ENCODE data around the gene DAGLA. TPM values are rescaled to one million over a fixed set of nuclear protein-coding genes. Genes with fewer than 3 reads are reported as not detected.

DAGLA gene
- total RNA-seq, 1 experiment from 2014 or later = 4.5 TPM

DNA sequence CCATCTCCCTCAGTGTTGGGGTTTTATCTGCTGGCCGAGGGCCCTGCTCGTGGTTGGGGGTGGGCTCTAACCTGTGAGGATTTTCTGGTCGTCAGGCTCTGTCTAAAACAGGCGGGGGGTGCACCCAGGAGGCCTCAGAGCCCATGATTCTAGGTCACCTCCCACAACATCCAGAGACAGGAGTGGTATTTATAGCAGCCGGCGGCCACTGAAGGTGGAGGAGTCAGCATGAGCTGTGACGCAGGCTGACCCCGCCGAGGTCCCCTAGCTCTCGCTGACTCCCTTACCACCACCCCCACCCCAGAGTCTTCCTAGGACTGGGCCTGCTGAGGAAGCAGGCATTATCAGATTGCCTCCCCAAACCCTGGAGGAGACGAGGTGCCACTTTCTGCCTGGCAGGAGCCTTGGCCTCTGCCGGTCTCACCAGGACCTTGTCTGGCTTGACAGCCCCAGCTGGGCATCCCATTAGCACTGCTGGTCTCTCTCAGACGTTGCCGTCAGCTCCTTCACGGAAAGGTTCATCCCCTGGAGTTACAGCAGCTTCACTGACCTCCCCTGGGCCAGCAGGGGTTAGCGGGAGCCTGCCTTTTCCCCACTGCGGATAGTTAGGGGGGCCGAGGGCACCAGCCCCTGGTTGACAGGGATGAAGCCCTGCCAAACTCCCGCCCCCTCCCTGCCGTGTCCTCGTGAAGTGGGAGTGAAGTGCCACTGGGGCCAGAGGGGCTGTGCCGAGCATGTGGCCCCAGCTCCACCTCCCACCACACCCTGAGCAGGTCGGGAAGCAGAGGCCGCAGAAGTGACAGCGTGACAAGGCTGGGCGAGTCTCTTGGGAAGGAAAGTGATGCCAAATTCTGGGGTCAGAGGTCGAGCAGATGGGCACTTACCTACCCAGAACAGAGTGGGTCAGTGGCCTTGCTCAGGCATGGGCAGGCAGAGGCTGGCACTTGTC, 26.5 kb downstream of the DAGLA start:
- H3K27ac ChIP-seq (ENCODE audit: insufficient read length, low read depth, low read length) = no peak overlapping the region

More for the DNA sequence above, 26.5 kb downstream of the DAGLA start:
- no peaks in the 10 kb centered on the region for H3K4me1 ChIP-seq (ENCODE audit: insufficient read depth, low read length)
- H3K18ac ChIP-seq (ENCODE audit: insufficient read length, low read depth, low read length) = no peak overlapping the region
- no peaks in the 10 kb centered on the region for H3K79me1 ChIP-seq (ENCODE audit: insufficient read depth, low read depth, low read length, poor library complexity, severe bottlenecking)
- no peaks in the 10 kb centered on the region for H3K27me3 ChIP-seq (ENCODE audit: insufficient read depth, low read length)
- no peak overlapping the region for H3K56ac ChIP-seq (ENCODE audit: insufficient read length, low read depth, low read length)
- no peak overlapping the region for H3K9ac ChIP-seq (ENCODE audit: extremely low read depth, insufficient read length, low read length)
- no peak overlapping the region for H4K91ac ChIP-seq (ENCODE audit: insufficient read length, low read depth, low read length)
- H4K8ac ChIP-seq (replicated peaks; ENCODE audit: insufficient read length, low read depth, low read length) = no peak overlapping the region
- no peak overlapping the region for H3K14ac ChIP-seq (ENCODE audit: insufficient read depth, low read length)
- no peak overlapping the region for H2BK20ac ChIP-seq (ENCODE audit: low read depth, low read length, poor library complexity, severe bottlenecking)
- H3K9me3 Mint-ChIP-seq = no peaks in the 10 kb centered on the region; a peak in 1 of 5 replicates
- TF ChIP-seq, protein P1, sequence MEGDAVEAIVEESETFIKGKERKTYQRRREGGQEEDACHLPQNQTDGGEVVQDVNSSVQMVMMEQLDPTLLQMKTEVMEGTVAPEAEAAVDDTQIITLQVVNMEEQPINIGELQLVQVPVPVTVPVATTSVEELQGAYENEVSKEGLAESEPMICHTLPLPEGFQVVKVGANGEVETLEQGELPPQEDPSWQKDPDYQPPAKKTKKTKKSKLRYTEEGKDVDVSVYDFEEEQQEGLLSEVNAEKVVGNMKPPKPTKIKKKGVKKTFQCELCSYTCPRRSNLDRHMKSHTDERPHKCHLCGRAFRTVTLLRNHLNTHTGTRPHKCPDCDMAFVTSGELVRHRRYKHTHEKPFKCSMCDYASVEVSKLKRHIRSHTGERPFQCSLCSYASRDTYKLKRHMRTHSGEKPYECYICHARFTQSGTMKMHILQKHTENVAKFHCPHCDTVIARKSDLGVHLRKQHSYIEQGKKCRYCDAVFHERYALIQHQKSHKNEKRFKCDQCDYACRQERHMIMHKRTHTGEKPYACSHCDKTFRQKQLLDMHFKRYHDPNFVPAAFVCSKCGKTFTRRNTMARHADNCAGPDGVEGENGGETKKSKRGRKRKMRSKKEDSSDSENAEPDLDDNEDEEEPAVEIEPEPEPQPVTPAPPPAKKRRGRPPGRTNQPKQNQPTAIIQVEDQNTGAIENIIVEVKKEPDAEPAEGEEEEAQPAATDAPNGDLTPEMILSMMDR (conservative IDR thresholded peaks at IDR 0.05) = no peak
- no peak overlapping the region for H2AK5ac ChIP-seq (ENCODE audit: insufficient read length, low read length)
- no peak overlapping the region for H3K4me2 ChIP-seq (ENCODE audit: insufficient read depth, insufficient read length, low read length)
- no peaks in the 10 kb centered on the region for H3K27me3 Mint-ChIP-seq (ENCODE audit: low read depth)
- H2BK5ac ChIP-seq (ENCODE audit: insufficient read length, low read length) = no peak overlapping the region
- WGBS (ENCODE audit: extremely low coverage, insufficient read length, low lambda C conversion rate) = no CpG with 5 or more reads among the region's 27 CpGs
- no peaks in the 10 kb centered on the region for H4K20me1 ChIP-seq (ENCODE audit: control insufficient read depth, insufficient read depth, insufficient read length)
- H3K4ac ChIP-seq (ENCODE audit: low read depth, low read length) = no peak overlapping the region
- DNase-seq = no peak
- no peak overlapping the region for H2BK15ac ChIP-seq (ENCODE audit: low read depth, low read length)
- no peak overlapping the region for H3K27ac Mint-ChIP-seq
- H2BK120ac ChIP-seq (ENCODE audit: low read depth, low read length, poor library complexity, severe bottlenecking) = no peak overlapping the region
- no peak overlapping the region for H4K5ac ChIP-seq (ENCODE audit: insufficient read length, low read depth, low read length)
- H3K9me3 ChIP-seq (ENCODE audit: control insufficient read depth, low read depth, low read length) = no peaks in the 10 kb centered on the region
- no peaks in the 10 kb centered on the region for H3K23me2 ChIP-seq (ENCODE audit: insufficient read length, low read depth, low read length, poor library complexity, severe bottlenecking)
- H3K36me3 Mint-ChIP-seq (ENCODE audit: insufficient read depth in 1 of 3, low read depth in 3 of 3) = no peaks in the 10 kb centered on the region
- H3K23ac ChIP-seq (ENCODE audit: insufficient read length, low read depth, low read length) = no peak overlapping the region
- peaks cover 19 to 47% of the 10 kb centered on the region in 2 experiments for H3K4me1 Mint-ChIP-seq
- H3K4me3 Mint-ChIP-seq = no peak overlapping the region
- H2BK12ac ChIP-seq (ENCODE audit: insufficient read length, low read depth, low read length) = no peak overlapping the region
- no peaks in the 10 kb centered on the region for H3K79me2 ChIP-seq (ENCODE audit: insufficient read depth, low read length)
- H3T11ph ChIP-seq (ENCODE audit: low read length) = no peak overlapping the region
- no peak overlapping the region for H2AFZ ChIP-seq (ENCODE audit: low read length)

Measured in H9 (cell line).